HG02840 (cell line): ENCODE data around the gene DIP2C.
"Not testable (repeated sequence)": the region's sequence is repeated elsewhere in the genome, so short reads cannot be mapped to it uniquely, and the experiment has no call there.

Experiments used
- ATAC-seq: cut with Tn5 transposase; IDR thresholded peaks from one replicate; pipeline ENCODE4 v1.9.1; 2021; ENCODE audit warnings: mild to moderate bottlenecking, moderate library complexity, moderate number of reproducible peaks; ENCODE audit not compliant: unreplicated experiment, low FRiP score

The DIP2C gene

DNA sequence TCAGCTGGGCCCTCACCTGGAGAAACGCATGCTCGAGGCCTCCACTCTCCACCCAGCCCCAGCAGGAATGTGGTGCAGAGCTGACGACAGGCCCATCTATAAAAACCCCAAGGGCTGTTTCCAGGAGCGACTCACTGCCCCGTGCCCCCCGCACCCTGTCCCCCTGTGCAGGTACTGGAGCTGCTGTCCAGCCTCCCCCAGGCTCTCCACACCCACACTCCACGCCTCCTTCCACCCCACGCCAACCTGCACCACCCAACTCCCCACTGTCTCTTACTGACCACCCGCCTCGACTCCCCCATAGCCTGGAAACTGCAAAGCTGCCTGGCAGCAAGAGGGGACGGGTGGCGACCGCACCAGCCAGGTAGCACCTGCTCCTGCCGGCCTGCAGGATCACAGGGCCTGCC lies 43.3 kb downstream of the DIP2C start:
- no peak for ATAC-seq

DNA sequence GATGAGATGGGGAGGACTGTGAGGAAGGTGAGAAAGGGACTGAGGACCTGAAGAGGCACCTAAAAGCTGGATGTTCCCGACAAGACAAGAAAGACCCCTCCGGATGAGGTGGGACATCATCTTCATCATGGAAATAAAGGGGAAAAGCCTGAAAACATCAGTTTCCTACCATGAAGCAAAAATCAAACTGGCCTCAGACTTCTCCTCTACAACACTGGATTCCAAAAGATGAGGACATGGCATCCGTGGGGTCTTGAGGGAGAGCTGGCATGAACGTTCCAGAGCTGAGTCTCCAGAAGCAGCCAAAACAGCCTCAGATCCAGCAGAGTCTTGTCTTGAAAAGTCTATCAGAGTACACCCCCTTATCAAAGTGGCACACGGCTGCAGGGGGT lies 44.5 kb downstream of the DIP2C start:
- ATAC-seq, result no peak

DNA sequence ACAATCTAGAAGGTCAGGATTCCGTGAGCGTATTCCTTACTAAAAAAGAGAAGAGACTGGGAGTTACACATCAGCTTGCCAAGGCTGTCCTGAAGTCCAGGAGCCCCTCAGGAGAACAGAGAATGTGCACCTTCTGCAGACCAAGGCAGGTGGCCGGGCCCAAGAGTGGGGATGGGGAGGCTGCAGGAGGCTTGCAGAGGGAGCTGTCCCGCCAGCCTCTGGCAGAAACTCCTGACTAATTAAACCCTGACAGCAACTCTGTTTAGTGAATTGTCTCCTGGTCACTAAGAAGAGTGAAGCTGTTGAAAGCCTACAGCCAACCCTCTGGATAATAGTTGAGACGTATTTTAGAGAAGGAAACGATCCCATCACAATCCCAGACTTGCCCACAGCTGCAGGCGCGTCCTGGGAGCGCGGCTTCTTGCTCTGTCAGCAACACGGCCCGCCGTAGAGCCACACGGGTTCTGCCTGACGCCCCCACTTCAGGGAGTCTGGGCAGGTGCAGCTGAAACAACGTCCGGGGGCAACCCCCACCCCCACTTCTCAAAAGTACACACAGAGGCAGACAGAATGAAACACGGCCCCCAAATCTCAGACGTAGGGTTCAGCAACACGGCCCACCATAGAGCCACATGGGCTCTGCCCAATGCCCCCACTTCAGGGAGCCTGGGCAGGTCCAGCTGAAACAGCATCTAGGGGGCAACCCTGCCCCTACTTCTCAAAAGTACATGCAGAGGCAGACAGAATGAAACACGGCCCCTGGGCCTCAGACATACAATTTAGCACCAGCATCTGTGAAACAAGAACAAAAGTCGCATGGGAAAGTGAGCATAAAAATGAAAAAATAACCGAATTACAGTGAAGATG lies 45.2 kb downstream of the DIP2C start:
- no peak for ATAC-seq

DNA sequence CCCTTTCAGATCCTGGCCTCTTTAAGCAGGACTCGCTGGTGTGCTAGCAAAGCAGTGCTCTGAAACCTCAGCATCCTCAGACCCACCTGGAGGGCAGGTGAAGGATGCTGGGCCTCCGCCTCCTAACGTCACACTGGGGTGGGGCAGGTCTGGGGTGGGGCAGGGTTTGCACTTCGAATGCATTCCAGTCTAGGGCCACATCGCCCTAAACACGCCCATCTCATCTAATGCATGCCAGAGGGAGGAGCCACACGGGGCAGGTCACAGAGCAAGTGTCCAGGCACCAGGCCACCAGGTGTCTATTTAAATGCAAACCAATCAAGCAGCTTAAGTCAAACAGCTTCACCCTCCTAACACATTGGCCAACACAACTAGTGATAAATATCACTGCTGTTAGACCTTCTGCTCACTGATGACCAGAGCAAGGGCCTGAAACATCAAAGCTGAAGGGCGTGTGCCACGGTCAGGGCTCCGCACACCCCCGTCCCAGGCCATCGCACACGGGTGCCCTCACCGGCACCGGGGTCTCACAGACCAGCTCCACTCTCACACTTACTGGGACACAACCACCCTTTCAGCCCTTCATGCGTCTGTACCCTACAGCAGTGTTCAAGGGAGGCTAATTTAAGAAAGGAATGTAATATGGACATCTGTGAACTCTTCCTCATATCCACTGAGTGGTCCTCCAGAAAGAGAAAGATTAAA lies 47.1 kb downstream of the DIP2C start:
- no peak for ATAC-seq

DNA sequence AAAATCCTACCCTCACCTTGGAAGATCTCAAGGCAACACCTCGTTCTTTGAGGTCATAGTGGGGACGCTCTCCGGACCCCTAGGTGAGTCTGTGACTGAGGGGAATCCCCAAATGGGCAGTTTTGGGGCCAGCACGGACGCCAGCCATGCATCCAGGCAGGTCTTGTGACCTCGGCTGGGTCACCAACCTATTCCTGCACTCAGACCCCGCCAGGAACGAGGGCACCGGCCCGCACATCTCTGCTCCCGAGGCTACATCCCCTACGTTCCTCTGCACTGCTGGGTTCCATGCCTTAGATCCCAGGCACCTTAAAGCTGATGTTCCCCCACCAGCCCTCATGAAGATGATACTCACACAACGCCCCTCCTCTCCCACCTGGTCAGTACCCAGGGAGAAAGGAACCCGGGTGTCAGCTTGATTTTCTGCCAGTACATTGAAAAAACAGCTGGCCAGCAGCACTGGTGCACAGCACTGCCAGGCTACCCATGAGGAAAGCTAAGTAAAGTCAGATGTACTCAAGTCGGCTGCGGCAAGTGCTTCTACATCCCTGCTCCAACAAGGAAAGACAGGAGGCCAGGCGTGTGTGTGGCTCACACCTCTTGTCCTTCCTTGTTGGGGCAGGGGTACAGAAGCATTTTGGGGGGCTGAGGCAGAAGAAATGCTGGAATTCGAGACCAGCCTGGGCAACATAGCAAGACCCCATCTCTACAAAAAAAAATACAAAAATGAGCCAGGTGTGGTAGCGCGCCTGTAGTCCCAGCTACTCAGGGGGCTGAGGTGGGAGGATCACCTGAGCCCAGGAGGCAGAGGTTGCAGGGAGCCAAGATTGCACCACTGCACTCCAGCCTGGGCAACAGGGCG lies 48.1 kb downstream of the DIP2C start:
- no peak for ATAC-seq

DNA sequence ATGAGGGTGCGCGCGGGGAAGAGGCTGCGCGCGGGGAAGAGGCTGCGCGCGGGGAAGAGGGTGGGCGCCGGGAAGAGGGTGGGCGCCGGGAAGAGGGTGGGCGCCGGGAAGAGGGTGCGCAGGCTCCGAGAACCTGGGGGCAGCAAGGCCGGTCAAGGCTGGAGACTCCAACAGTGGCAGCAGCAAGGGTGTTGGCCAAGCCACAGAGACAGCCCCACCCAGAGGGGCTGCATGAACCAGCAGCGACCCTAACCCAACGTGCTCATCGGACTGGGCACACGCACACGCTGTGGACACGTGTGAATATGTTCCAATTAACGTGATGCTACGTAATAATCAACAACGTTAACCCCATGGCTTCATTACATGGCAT lies 48.8 kb downstream of the DIP2C start:
- no peak for ATAC-seq

DNA sequence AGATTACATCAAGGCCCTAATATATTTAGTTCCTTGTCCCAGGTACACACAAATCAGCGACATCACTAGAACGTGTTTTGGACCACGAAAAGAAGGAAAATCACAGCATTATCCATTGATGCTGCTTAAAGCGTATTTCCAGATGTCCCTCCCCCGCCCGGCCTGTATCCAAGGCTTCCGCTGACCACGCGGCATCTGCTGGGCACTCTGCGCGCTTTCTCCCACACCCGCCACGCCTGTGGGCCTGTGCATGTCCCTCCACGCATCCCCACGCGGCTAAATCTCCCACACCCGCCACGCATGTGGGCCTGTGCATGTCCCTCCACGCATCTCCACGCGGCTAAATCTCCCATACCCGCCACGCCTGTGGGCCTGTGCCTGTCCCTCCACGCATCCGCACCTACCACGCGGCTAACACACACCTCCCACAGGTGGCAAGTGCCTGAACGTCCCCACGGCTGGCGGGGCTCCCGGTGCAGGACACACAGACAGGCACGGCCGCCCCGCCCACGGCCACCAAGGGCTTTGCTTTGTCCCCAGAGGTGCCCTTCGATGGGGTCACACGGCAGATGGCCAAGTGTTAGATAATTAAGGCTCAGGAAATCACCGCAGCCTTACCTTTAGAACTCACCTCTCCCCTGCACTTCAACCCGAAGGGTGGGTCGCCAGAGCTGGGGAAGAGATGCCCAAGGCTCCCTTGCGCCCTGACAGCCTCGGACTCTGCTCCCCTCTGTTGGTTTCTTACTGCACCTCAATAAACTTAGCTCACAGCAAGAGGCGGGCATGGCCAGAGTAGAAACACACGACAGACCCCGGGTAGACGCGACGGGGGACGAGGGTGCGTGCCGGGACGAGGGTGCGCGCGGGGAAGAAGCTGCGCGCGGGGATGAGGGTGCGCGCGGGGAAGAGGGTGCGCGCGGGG lies 49.5 kb downstream of the DIP2C start:
- no peak for ATAC-seq

DNA sequence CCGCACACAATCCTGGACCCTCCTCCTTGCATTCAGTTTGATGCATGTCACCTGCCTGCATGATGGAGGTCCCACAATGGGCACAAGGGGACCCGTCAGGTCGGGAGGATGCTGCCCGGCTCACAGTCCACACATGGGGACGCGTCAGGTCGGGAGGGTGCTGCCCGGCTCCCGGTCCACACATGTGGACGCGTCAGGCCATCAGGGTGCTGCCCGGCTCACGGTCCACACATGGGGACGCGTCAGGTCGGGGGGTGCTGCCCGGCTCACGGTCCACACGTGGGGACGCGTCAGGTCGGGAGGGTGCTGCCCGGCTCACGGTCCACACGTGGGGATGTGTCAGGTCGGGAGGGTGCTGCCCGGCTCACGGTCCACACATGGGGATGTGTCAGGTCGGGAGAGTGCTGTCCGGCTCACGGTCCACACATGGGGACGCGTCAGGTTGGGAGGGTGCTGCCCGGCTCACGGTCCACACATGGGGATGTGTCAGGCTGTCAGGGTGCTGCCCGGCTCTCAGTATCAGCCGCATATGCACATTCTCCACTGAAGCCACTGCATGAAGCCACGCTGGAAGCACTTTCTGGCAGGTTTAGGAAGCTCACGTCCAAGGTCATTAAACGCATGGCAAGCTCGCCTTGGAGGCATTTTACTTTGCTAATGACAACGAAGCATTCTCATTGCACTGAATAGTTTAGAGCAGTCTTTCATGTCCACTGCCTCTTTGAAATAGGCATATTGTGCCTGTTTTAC lies 50.3 kb downstream of the DIP2C start:
- no peak for ATAC-seq

DNA sequence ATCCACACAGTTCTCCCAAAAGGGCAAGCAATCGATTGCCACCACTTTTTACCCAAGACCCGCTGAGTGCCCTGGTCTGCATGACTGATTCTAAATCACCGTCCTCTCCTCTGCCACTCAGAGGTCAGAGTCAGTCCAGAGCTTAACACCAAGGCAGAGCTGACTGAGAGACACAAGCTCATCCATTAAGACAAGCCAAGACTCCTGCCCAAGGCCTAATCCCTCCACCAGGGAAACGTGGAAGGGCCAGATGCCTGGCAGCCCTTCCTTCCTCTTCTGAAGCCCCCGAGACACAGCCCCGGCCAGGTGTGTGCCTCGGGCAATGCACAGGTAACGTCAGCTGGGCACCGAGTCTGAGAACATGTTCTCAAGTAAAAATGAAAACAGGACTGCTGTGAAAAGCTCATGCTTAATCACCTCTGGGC lies 51.7 kb downstream of the DIP2C start:
- ATAC-seq, result no peak

DNA sequence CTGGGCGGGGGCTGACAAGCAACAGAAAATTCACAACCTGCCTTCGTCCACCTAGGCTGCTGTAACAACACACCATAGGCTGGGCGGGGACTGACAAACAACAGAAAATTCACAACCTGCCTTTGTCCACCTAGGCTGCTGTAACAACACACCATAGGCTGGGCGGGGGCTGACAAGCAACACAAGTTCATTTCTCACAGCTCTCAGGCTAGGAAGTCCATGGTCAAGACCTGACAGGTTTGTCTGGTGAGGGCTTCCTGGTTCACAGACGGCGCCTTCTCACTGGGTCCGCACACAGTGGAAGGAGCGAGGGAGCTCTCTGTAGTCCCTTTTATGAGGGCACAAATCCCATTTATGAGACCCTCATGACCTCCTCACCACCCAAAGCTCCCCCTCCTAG lies 52.2 kb downstream of the DIP2C start:
- no peak for ATAC-seq

DNA sequence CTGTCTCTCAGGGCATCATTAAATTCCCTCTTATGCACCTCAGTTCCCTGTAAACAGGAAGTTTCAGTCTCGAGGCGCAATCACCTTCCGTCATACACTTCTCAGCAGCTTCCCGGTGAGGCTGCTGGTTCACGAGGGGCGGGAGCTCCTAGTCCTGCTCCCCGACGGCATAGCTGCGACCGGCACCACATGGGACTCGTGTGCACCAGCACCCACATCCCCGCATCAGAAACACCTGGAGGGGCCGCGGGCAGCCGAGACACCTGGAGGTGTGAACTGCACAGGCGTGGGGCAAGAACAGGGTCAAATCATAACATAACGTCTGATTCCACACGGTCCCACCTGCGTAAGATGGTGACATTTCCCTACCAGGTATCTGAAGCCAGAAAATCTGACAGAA lies 52.7 kb downstream of the DIP2C start:
- no peak for ATAC-seq

DNA sequence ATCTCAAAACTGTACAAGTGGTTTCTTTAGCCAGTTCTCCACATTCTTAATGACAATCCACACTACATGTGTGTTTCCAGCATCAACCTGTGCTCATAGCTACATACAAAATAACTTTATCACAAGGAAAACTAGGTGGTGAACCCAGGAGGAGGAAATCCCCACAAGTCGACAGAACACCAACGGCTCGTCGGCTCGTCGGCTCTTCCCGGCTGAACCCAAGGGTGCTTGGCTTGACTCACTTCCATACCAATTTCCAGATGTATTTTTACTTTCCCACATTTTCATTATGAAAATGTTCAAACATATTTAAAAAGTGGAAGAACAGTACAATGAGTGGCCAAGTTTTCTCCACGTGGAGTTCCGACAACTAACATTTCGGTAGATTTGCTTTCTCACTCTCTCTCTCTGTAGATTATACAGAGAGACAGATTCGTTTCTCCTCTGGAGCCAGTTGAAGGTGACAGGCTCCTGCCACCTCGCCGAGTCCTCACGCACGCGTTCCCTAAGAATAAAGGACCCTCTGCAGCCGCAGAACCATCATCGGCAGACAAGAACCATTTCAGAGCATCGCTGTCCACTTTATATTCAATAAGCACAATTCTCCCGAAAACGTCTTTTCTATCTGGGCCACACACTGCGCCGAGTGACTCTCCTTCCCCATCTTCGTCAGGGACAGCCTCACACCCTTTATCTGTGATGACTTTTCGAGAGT lies 53.3 kb downstream of the DIP2C start:
- no peak for ATAC-seq

DNA sequence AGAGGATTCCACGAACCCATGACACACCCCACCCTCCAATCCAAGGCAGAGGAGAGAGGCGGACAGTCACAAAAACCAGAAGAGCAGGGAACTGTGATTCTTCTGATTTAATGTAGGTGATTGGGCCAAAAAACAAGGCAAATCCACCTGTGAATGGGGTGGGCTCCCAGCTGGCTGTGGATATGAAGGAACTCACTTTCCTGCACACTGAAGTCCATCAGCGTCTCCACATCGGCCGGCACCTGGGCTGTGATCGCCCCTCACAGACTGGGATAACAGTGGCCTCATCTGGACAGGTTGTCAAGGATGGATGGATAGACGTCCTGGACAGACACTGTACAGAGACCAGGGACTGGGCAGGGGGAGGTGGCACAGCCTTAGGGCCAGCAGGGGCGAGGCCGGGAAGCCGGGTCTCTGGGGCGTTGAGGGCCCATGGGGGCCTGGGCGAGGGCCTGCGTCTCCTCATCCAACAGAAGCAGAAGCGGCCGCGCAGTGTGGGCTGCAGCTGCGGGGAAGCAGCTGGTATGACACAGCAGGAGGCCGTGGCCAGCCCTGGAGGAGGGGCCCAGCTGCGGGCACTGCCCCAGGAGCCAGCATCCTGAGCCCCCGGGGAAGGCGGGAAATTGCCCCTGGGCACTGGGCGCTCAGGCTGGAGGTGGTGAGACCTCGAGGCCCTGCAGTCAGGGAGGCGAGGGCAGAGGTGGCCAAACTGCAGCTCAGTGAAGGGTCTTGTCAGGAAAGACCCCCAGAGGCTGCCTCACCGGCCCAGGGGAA lies 54.2 kb downstream of the DIP2C start:
- no peak for ATAC-seq

DNA sequence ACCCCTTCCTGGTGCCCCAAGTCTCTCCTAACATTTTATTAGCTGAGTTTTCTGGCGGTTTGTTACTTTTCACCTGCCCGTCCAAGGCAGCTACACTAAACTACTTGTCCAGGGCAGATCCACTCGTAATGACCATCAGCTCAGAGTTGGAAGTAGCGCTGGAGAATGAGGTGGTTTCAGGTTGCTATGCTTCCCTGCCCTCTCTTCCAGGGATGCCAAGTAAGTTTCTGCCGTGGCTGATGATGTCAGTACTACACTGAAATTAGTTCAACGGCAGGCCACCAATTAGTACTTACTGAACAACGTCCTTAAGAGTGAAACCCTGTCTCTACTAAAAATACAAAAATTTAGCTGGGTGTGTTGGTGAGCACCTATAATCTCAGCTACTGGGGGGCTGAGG lies 55.2 kb downstream of the DIP2C start:
- ATAC-seq, result no peak

DNA sequence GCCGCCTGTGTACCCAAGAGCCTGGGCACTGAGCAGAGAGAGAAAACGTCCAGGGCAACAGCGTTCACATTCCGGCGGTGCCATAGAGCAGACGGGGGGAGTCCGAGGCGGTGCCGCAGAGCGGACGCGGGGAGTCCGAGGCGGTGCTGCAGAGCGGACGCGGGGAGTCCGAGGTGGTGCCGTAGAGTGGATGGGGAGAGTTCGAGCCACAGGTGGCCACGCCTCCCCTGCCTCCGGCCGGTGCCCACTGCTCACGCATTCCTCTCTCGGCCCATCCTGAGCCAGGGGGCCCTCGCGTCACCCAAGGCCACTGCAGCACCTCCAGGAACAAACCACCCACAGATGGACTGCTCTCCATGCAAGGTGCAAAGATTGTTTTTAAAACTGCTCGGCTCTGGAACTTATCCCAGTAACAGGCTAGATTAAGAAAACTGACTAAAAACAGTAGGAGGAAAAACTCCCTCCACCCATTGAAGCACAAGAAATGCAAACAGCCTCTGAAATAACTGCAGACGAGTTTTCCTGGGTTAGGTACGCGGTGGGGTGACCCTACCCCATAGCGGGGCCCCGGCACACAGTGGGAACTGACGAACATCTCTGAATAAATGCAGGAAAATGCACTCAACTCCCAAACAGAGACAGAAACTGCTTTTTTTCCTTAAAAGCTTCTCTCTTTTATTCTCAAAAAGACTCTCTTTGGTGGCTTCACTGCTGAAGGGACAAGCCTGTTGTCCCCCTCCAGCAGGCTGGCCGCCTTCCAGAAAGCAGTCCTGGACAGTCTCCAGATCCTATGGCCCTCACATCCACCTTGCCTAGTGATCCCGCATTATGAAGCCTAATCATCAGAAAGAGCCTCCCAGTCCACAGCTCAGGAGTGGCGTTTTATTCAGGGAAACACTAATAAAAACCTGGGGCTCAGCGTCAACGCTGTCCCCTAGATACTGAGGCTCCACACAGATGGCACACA lies 55.9 kb downstream of the DIP2C start:
- ATAC-seq, result no peak

DNA sequence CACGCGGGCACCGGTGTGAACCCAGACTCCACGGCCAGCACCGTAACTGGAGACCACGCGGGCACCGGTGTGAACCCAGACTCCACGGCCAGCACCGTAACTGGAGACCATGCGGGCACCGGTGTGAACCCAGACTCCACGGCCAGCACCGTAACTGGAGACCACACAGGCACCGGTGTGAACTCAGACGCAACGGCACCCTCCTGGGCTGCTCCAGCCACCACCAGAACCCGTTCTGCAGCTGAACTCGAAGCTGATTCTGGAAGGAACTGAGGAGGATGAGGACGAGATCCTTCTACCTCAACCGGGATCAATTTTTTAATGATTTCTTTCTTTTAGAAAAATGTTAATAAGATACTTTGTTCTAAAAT lies 56.7 kb downstream of the DIP2C start:
- not testable (repeated sequence) for ATAC-seq
